ELR (cell line): ENCODE data around the gene SYTL5.
A peak's percentile ranks its signal among the peaks of the same experiment; 100 is the strongest.
"Not testable (repeated sequence)": the region's sequence is repeated elsewhere in the genome, so short reads cannot be mapped to it uniquely, and the experiment has no call there.

ENCODE experiments used
- DNase-seq: peaks from one replicate; pipeline ENCODE4 v3.0.0-alpha.2; 2015; ENCODE audit warnings: low read depth

The SYTL5 gene

DNA sequence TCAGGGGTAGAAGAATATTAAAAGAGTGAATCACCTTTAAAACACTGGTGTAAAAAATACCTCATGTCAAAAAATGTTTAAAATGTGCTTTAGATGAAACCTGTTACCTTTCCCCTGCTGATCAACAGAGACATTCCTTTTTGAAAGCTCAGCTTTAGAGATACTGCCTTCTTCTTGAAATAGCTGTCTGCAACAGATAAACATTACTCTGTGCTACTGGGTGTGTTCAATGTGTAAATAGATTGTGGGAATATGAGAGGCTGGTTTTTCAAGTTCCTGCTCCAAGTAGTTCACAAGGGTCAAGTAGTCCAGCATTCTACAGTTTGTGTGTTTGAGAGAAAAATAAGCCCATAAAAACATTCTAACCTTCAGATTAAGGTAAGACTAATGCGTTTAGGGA is at the start of gene SYTL5:
Gene SYTL5 (plus strand): TSS at position 263 of the 400 bp plus-strand sequence. CDS start 27,337 bp downstream, outside the sequence.
- no peak for DNase-seq

- DNase-seq: no peak
Measured at GRCh38 chrX:37958525-37959211, 47.7 kb upstream of the SYTL5 start.

GRCh38 chrX:37959212-37960021 is 46.9 kb upstream of the SYTL5 start:
- DNase-seq: no peak

DNA sequence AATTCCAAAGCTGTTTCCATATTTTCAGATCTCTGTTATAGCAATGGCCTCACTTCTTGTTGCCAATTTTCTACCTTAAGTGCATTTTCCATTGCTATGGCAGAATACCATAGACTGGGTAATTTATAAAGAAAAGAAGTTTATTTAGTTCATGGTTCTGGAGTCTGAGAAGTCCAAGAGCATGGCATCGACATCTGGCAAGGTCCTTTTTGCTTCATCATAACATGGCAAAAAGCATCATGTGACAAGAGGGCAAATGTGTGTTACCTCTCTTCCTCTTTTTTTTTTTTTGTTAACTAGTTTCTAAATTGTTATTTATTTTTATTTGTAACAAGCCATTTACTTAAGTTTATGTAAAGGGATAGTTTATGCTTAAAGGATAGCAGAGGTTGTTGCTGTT is 45.2 kb upstream of the SYTL5 start:
- DNase-seq: no peak

DNA sequence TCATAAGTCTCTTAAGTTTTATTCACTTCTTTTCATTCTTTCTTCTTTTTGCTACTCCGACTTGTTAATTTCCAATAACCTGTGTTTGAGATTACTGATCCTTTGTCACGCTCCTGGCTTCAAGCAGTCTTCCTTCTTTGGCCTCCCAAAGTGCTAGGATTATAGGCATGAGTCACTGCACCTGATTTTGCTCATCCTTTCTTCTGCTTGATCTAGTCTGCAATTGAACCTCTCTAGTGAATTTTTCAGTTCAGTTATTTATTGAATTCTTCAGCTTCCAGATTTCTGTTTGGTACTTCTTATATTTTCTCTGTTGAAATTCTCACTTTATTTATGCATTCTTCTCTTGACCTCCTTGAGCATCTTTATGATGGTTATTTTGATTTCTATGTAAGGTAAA is 38.6 kb upstream of the SYTL5 start:
- DNase-seq: no peak

GRCh38 chrX:37975421-37975820 is 30.9 kb upstream of the SYTL5 start:
- DNase-seq: no peak

DNA sequence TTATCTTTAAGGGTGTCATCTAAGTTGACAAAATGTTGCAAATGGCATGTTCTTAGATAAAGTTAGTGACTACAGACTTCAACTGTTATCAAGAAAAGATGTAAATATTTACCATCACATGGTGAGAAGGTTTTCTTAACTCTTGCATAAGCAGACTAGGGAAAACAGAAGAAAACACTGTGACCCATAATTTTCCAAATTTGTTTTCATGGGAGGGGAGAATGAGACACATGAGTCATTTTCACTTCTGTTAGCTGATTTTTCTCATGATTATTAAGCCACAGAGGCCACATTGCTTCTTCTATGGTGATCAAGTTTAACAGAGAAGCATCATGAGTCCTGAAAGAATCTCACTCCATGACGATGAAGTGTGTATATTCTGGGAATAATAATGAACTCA is 30.2 kb upstream of the SYTL5 start:
- DNase-seq: no peak

- no peak for DNase-seq
Measured at GRCh38 chrX:37984880-37985279, 21.5 kb upstream of the SYTL5 start.

GRCh38 chrX:37986893-37987292 is 19.5 kb upstream of the SYTL5 start:
- peak; percentile 42 for DNase-seq

- no peak for DNase-seq
Measured at GRCh38 chrX:37989304-37989703, 17.0 kb upstream of the SYTL5 start.

DNA sequence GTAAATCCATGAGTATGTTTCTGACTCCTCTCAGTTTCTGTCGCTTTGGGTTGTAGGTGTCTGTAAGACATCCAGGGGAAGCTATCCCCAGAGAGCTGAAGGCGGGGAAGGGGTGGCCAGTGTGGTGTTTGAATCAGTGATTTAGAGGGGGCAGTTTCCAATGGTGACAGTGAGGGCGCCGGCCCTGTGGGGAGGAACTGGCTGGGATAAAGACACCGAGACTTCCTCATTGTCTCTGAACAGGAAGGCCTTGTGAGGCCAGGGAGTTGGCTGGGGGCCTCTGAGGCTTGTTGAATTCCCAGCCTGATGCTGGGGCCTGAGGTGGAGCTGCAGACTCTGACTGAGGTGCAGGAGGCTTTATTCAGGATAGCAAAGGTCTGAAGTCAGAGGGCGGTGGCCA is 15.1 kb upstream of the SYTL5 start:
- not testable (repeated sequence) for DNase-seq

DNA sequence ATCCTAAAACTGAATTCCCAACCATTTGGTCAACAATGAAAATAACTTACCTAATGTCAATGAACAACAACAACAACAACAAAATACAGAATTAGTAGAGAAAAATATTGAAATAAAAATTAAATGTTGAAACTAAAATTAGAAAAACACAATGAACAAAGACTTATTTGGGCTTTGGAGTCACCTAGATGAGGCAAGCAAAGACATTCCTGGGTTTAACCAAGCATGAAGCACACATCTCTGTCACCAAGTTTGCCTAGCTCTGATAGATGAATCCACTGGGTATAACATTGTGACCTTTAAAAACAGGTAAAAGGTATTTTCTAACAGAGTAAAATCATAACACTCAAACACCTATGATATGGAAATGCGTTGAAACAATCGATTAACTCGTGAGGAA is 13.2 kb upstream of the SYTL5 start:
- DNase-seq: no peak

DNA sequence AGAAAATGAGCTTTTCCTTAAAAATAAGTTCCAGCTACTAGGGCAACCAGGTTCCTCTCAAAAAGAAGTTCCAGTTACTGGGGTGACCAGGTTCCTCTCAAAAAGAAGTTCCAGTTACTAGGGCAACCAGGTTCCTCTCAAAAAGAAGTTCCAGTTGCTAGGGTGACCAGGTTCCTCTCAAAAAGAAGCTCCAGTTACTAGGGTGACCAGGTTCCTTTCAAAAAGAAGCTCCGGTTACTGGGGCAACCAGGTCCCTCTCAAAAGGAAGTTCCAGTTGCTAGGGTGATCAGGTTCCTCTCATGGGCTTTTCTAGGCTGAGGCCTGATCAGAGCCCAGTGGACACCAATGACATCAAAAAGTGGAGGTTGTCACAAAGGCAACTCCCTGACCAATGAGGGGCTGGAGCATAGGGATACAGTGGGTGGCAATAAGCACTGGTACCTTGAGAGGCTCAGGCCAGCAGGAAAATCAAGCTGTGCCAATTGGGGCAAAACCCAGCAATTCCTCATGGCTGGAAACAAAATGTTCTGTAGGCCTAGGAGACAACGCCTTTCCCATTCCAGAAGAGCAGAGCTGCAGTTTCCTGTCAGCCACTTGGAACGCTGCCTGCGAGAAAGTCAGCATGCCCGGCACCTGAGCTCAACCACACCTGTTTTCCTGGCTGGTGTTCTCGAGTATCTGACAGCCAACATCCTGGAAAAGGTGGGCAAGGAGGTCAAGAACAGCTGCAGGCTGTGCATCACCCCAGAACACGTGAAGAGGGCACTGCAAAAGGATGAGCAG is 12.3 kb upstream of the SYTL5 start:
- peak; percentile 11 for DNase-seq

DNA sequence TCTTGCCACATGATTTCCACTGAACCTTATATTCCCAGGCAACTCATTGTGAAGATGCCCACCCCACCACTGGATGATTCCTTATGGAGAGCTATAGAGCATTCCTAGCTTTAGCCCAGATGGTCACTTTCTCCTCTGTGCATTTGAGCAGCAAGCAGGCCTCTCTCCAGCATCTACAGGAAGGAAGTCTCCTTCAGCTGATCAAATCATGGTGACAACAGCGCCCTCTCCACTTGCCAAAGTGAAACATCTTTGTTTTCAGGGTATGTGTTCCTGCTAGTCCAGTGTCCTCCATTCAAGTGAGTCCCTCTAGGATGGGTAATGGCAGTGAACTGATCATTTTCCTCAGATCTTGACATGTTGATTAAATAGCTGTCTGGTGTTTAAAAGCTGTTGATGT is 10.9 kb upstream of the SYTL5 start:
- DNase-seq: no peak

GRCh38 chrX:37997096-37997495 is 9.3 kb upstream of the SYTL5 start:
- no peak for DNase-seq

GRCh38 chrX:37998586-37999262 is 7.6 kb upstream of the SYTL5 start:
- peak; percentile 73 for DNase-seq

GRCh38 chrX:38000706-38001105 is 5.6 kb upstream of the SYTL5 start:
- DNase-seq: no peak

GRCh38 chrX:38004046-38004445 is 2.3 kb upstream of the SYTL5 start:
- DNase-seq: no peak

- no peak for DNase-seq
Measured at GRCh38 chrX:38006778-38007177, 425 bp downstream of the SYTL5 start.

DNA sequence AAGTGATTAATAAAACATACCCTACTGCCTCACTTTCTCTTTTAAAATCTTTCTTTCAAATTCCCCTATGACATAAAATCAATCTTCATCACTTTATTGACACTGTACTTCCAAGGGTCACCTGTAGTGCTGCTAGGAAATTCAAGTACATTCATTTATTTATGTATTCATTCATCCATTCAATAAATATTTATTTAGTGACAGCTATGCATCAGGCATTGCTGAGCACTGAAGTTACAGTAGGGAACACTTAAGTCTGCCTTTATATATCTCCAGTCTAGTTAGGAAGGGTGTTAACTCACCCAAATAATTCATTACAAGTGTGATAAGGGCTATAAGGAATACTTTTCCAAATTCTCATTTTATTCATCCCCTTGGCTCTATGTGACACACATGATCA is 2.3 kb downstream of the SYTL5 start:
- DNase-seq: no peak

DNA sequence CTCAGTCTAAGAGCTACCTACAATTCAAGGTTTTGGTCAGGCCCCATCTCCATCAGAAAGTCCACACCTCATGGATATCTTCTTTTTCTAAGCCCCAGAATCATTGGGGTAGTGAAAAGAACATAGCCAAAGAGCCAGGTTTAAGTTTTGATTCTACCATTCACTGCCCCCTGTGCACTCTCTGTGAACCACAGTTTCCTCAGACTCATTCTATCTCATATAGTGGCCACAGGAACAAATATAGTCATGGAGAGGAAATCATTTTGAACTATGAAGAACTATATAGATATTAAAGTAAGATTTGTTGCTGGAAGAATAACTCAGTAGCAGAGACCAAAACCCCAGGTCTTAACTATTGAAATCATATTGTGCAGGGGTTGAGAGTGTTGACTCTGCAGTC is 3.3 kb downstream of the SYTL5 start:
- DNase-seq: no peak

DNA sequence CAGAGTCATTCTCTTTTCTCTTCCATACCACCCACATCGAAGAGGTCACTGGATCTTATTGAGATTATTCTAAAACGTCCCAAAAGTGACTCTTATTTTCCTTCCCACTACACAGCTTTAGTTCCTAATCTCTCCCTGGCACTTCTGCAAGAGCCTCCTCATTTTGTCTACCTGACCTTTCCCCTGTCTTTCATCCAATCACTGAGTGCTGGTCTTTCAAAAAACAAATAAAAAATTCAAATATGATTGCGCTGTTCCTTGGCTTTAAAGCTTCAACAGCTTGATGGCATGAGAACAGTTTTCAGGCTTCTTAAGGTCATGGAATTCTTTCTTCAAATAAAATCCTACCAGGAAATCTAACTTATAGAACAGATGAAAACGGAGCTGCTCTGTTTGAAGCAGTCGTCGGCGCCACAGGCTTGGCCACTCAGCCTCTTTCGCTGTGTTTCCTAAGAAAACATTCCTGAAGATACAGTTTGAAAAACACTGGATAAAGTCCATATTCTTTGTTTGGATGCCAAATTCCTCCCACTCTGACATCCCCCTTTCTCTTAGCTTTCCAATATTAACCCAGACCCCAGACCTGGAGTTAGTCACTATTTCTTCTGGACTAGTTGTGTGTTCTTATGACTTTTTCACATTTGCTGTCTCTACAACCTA is 12.5 kb downstream of the SYTL5 start:
- DNase-seq: no peak
